Endothelial cell of umbilical vein (primary cell): Measurements from ENCODE around the gene PIP4K2C. TPM values are rescaled to one million over a fixed set of nuclear protein-coding genes. Genes with fewer than 3 reads are reported as not detected.

Experiments
- BruUV-seq: library from RNA; stranded (reverse); fragments of 400-500 nt; replicated peaks from 2 replicates; lab custom pipeline; 2021; lab: Mats Ljungman, UMichigan
- CTCF ChIA-PET: fragments of 300-600, 350-600 bp; sonication (Branson Sonifier 250); formaldehyde crosslinking; loops from one replicate; lab custom pipeline; 2021; ENCODE audit warnings: antibody characterized with exemption, inconsistent platforms; lab: Charles Lee
- POLR2A ChIA-PET: fragments of 300-600, 350-600 bp; sonication (Branson Sonifier 250); formaldehyde crosslinking; loops from one replicate; lab custom pipeline; 2021; ENCODE audit warnings: antibody characterized with exemption, inconsistent platforms; lab: Charles Lee
- DNase-seq: peaks from one replicate; pipeline ENCODE4 v3.0.0-alpha.2; 2011; ENCODE audit warnings: low read depth, low spot score
- FAIRE-seq: peaks from 2 replicates; lab custom pipeline; 2011; peaks lifted over from hg19 to GRCh38; lab: Jason Lieb, UNC
- H2AFZ ChIP-seq: 2 replicates; pipeline ENCODE4 v1.6.0; 2012; ENCODE audit warnings: low read depth, low read length, control low read depth, inconsistent platforms
- H3K27ac ChIP-seq: 2 replicates; pipeline ENCODE4 v1.5.1; 2011; ENCODE audit warnings: low read depth, mild to moderate bottlenecking, control low read depth, low read length, moderate library complexity; ENCODE audit not compliant: insufficient read depth
- H3K27me3 ChIP-seq, 2 experiments: 2 replicates each; pipeline versions ENCODE4 v1.6.0 to v1.6.1; 2011; ENCODE audit warnings: low read length in 2 of 2, mixed read lengths in 1 of 2; ENCODE audit not compliant: control insufficient read depth in 2 of 2, insufficient read depth in 2 of 2
- H3K36me3 ChIP-seq, 2 experiments: 2 replicates in 1 of 2; 3 replicates in 1 of 2; pipeline ENCODE4 v1.5.1; 2011; ENCODE audit warnings: low read length in 2 of 2, mild to moderate bottlenecking in 1 of 2, moderate library complexity in 1 of 2; ENCODE audit not compliant: control insufficient read depth in 2 of 2, insufficient read depth in 2 of 2; ENCODE audit errors: extremely low read depth in 1 of 2
- H3K4me1 ChIP-seq: 3 replicates; pipeline ENCODE4 v1.5.1; 2011; ENCODE audit warnings: mild to moderate bottlenecking, low read length; ENCODE audit not compliant: control insufficient read depth, insufficient read depth; ENCODE audit errors: extremely low read depth
- H3K4me2 ChIP-seq: 2 replicates; pipeline ENCODE4 v1.6.1; 2011; ENCODE audit warnings: low read length, control low read depth, mixed read lengths; ENCODE audit not compliant: insufficient read depth
- H3K4me3 ChIP-seq, 3 experiments: fragments of 200-600 bp in 1 of 3; sonication (generic), shearing (Covaris generic) in 1 of 3; replicated peaks in 1 of 3; 2 replicates each; pipeline ENCODE4 v1.5.1; 2011 to 2016; ENCODE audit warnings: control low read depth in 3 of 3, low read length in 3 of 3, mild to moderate bottlenecking in 2 of 3, inconsistent platforms in 1 of 3, low read depth in 1 of 3, moderate library complexity in 1 of 3; ENCODE audit not compliant: insufficient read depth in 1 of 3
- H3K79me2 ChIP-seq: 2 replicates; pipeline ENCODE4 v1.6.0; 2012; ENCODE audit warnings: low read length, inconsistent platforms; ENCODE audit not compliant: control insufficient read depth, insufficient read depth
- H3K9ac ChIP-seq: replicated peaks from 2 replicates; pipeline ENCODE3; 2011; ENCODE audit warnings: low read length, control low read depth; ENCODE audit not compliant: insufficient read depth; ENCODE audit errors: extremely low read depth
- H3K9me1 ChIP-seq: replicated peaks from 3 replicates; pipeline ENCODE4 v1.6.0; 2011; ENCODE audit warnings: mild to moderate bottlenecking, low read length; ENCODE audit not compliant: control insufficient read depth, insufficient read depth; ENCODE audit errors: extremely low read depth
- H3K9me3 ChIP-seq: replicated peaks from 2 replicates; pipeline ENCODE4 v1.5.1; 2012; ENCODE audit warnings: low read length, inconsistent platforms; ENCODE audit not compliant: control insufficient read depth, insufficient read depth
- H4K20me1 ChIP-seq: replicated peaks from 2 replicates; pipeline ENCODE3; 2011; ENCODE audit warnings: mild to moderate bottlenecking, low read length; ENCODE audit not compliant: control insufficient read depth, insufficient read depth; ENCODE audit errors: extremely low read depth
- CTCF ChIP-seq, 2 donors: IDR thresholded peaks; 1 replicate in 1 of 2; 2 replicates in 1 of 2; pipeline ENCODE4 v1.5.1; 2011; ENCODE audit warnings: low read length in 2 of 2, mild to moderate bottlenecking in 2 of 2, moderate library complexity in 2 of 2, control low read depth in 1 of 2, inconsistent platforms in 1 of 2, low read depth in 1 of 2; ENCODE audit not compliant: insufficient read depth in 1 of 2; ENCODE audit errors: extremely low read depth in 1 of 2
- EZH2 ChIP-seq: IDR thresholded peaks from 2 replicates; pipeline ENCODE4 v1.6.1; 2012; ENCODE audit warnings: borderline replicate concordance, low read depth, mild to moderate bottlenecking, moderate library complexity, low read length, inconsistent platforms; ENCODE audit not compliant: severe bottlenecking
- FOS ChIP-seq: IDR thresholded peaks from 2 replicates; pipeline ENCODE4 v1.6.1; 2011; ENCODE audit warnings: mild to moderate bottlenecking, low read length, moderate library complexity, borderline replicate concordance; ENCODE audit not compliant: insufficient read depth
- GATA2 ChIP-seq: IDR thresholded peaks from 2 replicates; pipeline ENCODE4 v1.7.0; 2011; ENCODE audit warnings: low read depth, mild to moderate bottlenecking, moderate library complexity, mixed read lengths, low read length; ENCODE audit not compliant: insufficient read length, insufficient read depth
- JUN ChIP-seq: IDR thresholded peaks from 2 replicates; pipeline ENCODE4 v1.6.1; 2011; ENCODE audit warnings: borderline replicate concordance, low read depth; ENCODE audit not compliant: insufficient read length, insufficient read depth
- MYC ChIP-seq: IDR thresholded peaks from one replicate; pipeline ENCODE4 v1.6.1; 2011; ENCODE audit warnings: mild to moderate bottlenecking, low read depth, low read length
- POLR2A ChIP-seq: IDR thresholded peaks from 2 replicates; pipeline ENCODE4 v1.6.1; 2012; ENCODE audit warnings: low read depth, mild to moderate bottlenecking, control low read depth, low read length
- POLR2AphosphoS5 ChIP-seq: IDR thresholded peaks from 2 replicates; pipeline ENCODE4 v1.6.1; 2012; ENCODE audit warnings: low read depth, mild to moderate bottlenecking, control low read depth, low read length, moderate library complexity; ENCODE audit not compliant: insufficient read depth
- dilution Hi-C: fragments of 300-500 bp; cut with MboI; formaldehyde crosslinking; loops from one replicate; pipeline ENCODE4 v1.15.0; 2019; ENCODE audit warnings: low sequenced_read_pairs; ENCODE audit not compliant: extremely low pct_ligation_motif_present
- intact Hi-C: fragments of 100-400 bp; cut with micrococcal nuclease; formaldehyde crosslinking; loops from one replicate; pipeline ENCODE4 v1.10.0; 2022
- polyA plus RNA-seq, 4 experiments: library from polyadenylated mRNA; depleted of rRNA in 3 of 4; stranded (reverse) in 3 of 4; unstranded in 1 of 4; fragments of >200 nt; gene quantifications; 2 replicates each; pipeline versions ENCODE4 v1.2.1 to v1.2.3, GENCODE V29; 2011 to 2012; ENCODE audit warnings: missing spikeins in 1 of 4
- total RNA-seq: library from RNA; stranded (reverse); gene quantifications from 2 replicates; pipeline ENCODE4 v1.2.3, GENCODE V29; 2021
- TF ChIP-seq, protein P1 (sequence below): IDR thresholded peaks from 2 replicates; pipeline ENCODE4 v1.6.1; 2011; ENCODE audit not compliant: insufficient read depth, insufficient read length

The PIP4K2C gene
- total and polyA plus RNA-seq, 2 donors (not counting 3 experiments of a cell fraction or from before 2014, with no cell fraction given): 10.5 to 11.5 TPM

- H3K27me3 ChIP-seq: peaks cover under 1 to 6% of the 10 kb centered on the region in 2 experiments
- FAIRE-seq: no peak
- dilution Hi-C loops: no loop called here
- no peak overlapping the region for H3K27ac ChIP-seq
- H3K9ac ChIP-seq: no peak overlapping the region
- H3K79me2 ChIP-seq: no peaks in the 10 kb centered on the region
- no peak overlapping the region for H3K4me3 ChIP-seq
- no TSS peak for BruUV-seq
- intact Hi-C loops: no loop called here
- peaks cover 9% of the 10 kb centered on the region for H3K4me1 ChIP-seq
- TF ChIP-seq CTCF (IDR thresholded peaks at IDR 0.05; ENCODE audit: extremely low read depth in 1 of 2, insufficient read depth in 1 of 2, low read depth in 1 of 2, low read length in 2 of 2) (no peak), POLR2A (no peak), JUN (no peak), POLR2AphosphoS5 (no peak), GATA2 (no peak), FOS (no peak), MYC (no peak), EZH2 (no peak)
- TF ChIP-seq, protein P1, sequence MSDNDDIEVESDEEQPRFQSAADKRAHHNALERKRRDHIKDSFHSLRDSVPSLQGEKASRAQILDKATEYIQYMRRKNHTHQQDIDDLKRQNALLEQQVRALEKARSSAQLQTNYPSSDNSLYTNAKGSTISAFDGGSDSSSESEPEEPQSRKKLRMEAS: no peak
- no peaks in the 10 kb centered on the region for H3K9me1 ChIP-seq
- ChIA-PET CTCF (interaction anchor here (1.5 to 6.8 kb wide), 3 partner anchors 14 to 24 kb away, joined by 4 to 44 read pairs (median 8); no protein-coding TSS in a partner anchor), POLR2A (interaction anchor here (0.5 kb wide), 1 partner anchor 22 kb away, joined by 4 read pairs; no protein-coding TSS in a partner anchor)
- DNase-seq: no peak
- H3K36me3 ChIP-seq: peaks cover 0 to 1% of the 10 kb centered on the region in 2 experiments
- no peaks in the 10 kb centered on the region for H4K20me1 ChIP-seq
- no peak overlapping the region for H2AFZ ChIP-seq
- H3K9me3 ChIP-seq: no peaks in the 10 kb centered on the region
- no peak overlapping the region for H3K4me2 ChIP-seq
Measured at GRCh38 chr12:57606821-57607220, 15.8 kb downstream of the PIP4K2C start.
